A673 (cell line): ENCODE results near the gene GAS7.

Experiments used
- CTCF ChIP-seq: fragments of 300-800, 200-600 bp; sonication (generic); conservative IDR thresholded peaks from 2 replicates; pipeline ENCODE4 v1.5.1; 2017; ENCODE audit warnings: low read depth, mild to moderate bottlenecking, antibody characterized with exemption, low read length, moderate library complexity, mixed read lengths
- EZH2 ChIP-seq: fragments of 200-600 bp; sonication (generic); IDR thresholded peaks from 2 replicates; pipeline ENCODE4 v1.6.1; 2017; ENCODE audit warnings: borderline replicate concordance, low read depth, mild to moderate bottlenecking, mixed read lengths, antibody characterized with exemption, low read length; ENCODE audit not compliant: poor library complexity, severe bottlenecking

GRCh38 chr17:9900784-9901183, 297.6 kb downstream of the GAS7 start:
- TF ChIP-seq EZH2 (no peak), CTCF (no peak)
